ENCODE results near the gene AJAP1. TPM values are rescaled to one million over a fixed set of nuclear protein-coding genes. Genes with fewer than 3 reads are reported as not detected.

The AJAP1 gene
- total and polyA plus RNA-seq, 12 donors = 0.02 to 0.94 (median 0.09) TPM; not detected in 3

- Histone ChIP-seq H3K27ac (no peak overlapping the region), H3K9me3 (peaks cover 0 to 10% (median 5%) of the 10 kb centered on the region in 11 donors), H3K36me3 (no peaks in the 10 kb centered on the region), H3K27me3 (peaks cover 0 to 14% (median 10%) of the 10 kb centered on the region in 7 donors), H3K4me3 (no peak overlapping the region), H3K4me1 (no peaks in the 10 kb centered on the region)
- intact Hi-C loops (cut with DNase I) = no loop called here
- TF ChIP-seq, protein P1, sequence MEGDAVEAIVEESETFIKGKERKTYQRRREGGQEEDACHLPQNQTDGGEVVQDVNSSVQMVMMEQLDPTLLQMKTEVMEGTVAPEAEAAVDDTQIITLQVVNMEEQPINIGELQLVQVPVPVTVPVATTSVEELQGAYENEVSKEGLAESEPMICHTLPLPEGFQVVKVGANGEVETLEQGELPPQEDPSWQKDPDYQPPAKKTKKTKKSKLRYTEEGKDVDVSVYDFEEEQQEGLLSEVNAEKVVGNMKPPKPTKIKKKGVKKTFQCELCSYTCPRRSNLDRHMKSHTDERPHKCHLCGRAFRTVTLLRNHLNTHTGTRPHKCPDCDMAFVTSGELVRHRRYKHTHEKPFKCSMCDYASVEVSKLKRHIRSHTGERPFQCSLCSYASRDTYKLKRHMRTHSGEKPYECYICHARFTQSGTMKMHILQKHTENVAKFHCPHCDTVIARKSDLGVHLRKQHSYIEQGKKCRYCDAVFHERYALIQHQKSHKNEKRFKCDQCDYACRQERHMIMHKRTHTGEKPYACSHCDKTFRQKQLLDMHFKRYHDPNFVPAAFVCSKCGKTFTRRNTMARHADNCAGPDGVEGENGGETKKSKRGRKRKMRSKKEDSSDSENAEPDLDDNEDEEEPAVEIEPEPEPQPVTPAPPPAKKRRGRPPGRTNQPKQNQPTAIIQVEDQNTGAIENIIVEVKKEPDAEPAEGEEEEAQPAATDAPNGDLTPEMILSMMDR (IDR thresholded peaks at IDR 0.05) = no peak
- WGBS, 2 donors = 74 to 83% methylated on average over 9 of the region's 9 CpGs
- ATAC-seq (no peak), DNase-seq (no peak)
These were observed 19.1 kb downstream of the AJAP1 start for GRCh38 chr1:4673494-4673893.

DNA sequence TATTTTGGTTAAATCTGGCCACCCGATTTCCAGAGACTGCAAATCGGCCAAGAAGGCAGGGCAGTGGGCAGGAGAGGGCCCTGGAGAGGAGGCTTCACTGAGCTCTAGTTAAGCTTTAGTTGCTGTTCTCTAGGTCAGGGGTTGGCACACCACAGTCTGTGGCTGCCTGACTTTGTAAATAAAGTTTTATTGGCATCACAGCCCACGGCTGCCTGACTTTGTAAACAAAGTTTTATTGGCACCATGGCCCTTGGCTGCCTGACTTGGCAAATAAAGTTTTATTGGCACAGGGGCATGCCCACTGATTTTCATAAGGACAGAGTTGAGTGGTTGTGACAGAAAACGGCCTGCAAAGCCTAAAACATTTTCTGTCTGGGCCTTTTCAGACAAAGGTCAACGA, 19.7 kb downstream of the AJAP1 start:
- no peak for DNase-seq
- 70 to 74% methylated on average over 5 of the region's 5 CpGs for WGBS, 2 donors
- Histone ChIP-seq H3K27me3 (peaks cover 0 to 14% (median 10%) of the 10 kb centered on the region in 7 donors), H3K27ac (no peak overlapping the region), H3K4me3 (no peak overlapping the region), H3K9me3 (peaks cover 0 to 16% (median 8%) of the 10 kb centered on the region in 11 donors), H3K36me3 (no peaks in the 10 kb centered on the region), H3K4me1 (no peaks in the 10 kb centered on the region)
- intact Hi-C loops (cut with DNase I) = no loop called here
- no peak for ATAC-seq
- TF ChIP-seq, protein P1 (IDR thresholded peaks at IDR 0.05) = no peak

GRCh38 chr1:4674676-4675075, 20.3 kb downstream of the AJAP1 start:
- Histone ChIP-seq H3K27ac (no peak overlapping the region), H3K4me1 (no peaks in the 10 kb centered on the region), H3K9me3 (peaks cover 0 to 22% (median 8%) of the 10 kb centered on the region in 11 donors), H3K4me3 (no peak overlapping the region), H3K36me3 (no peaks in the 10 kb centered on the region), H3K27me3 (peaks cover 0 to 14% (median 10%) of the 10 kb centered on the region in 7 donors)
- no peak for DNase-seq
- WGBS, 2 donors = 79 to 83% methylated on average over 13 of the region's 13 CpGs
- intact Hi-C loops (cut with DNase I) = no loop called here
- TF ChIP-seq, protein P1 (IDR thresholded peaks at IDR 0.05) = no peak
- no peak for ATAC-seq

DNA sequence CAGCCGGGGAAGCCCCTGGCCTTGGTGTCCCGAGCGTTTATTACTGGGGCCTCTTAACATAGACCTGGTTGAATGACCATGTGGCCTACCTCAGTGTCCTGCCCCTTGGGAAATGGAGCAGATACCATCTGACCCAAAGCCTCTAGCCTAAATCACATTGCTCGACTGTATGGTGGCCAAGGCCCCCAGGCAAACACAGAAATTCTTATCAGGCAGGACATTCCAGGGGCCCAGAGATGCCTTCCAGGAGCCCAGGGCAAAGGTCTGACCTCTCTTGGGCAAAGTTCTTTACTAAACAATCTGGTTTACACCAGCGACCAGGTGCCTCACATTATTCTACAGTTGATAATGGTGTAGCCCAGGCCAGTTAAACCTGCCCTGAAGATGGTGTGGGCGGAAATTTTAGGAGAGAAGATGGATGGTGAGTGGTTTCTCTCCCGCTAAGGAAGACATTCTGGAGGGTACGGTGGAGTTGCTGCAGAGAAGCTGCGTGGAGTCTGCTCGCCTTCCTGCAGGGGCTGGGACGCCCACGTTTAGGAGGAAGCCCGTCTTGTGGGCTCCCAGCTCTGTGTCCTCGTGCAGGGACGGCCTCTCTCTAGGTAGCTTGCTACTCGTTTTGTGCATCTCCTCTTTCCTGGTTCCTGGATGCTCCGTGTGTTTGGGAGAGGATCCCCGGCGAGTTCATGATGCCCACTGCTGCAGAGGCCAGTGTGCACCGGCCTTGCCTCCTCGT, 21.2 kb downstream of the AJAP1 start:
- Histone ChIP-seq H3K36me3 (no peaks in the 10 kb centered on the region), H3K9me3 (peaks cover 0 to 31% (median 10%) of the 10 kb centered on the region in 11 donors), H3K27me3 (peaks cover 0 to 13% (median 7%) of the 10 kb centered on the region in 7 donors), H3K4me3 (no peak overlapping the region), H3K27ac (no peak overlapping the region), H3K4me1 (no peaks in the 10 kb centered on the region)
- intact Hi-C loops (cut with DNase I) = no loop called here
- ATAC-seq (no peak), DNase-seq (no peak)
- 79% methylated on average over 21 of the region's 21 CpGs for WGBS, 2 donors
- TF ChIP-seq, protein P1 (IDR thresholded peaks at IDR 0.05) = no peak

Measured in heart right ventricle (tissue), 16 donors.